ENCODE results near the gene PLD6.

GRCh38 chr17:17216776-17217175, 10.6 kb upstream of the PLD6 start:
- TF ChIP-seq POLR2A (IDR thresholded peaks at IDR 0.05) (no peak), CTCF (IDR thresholded peaks at IDR 0.05) (no peak)

Measured in testis (tissue), 2 donors.